ENCODE measurements around the gene NCKAP5. TPM values are rescaled to one million over a fixed set of nuclear protein-coding genes. Genes with fewer than 3 reads are reported as not detected.
A peak's percentile ranks its signal among the peaks of the same experiment; 100 is the strongest.

NCKAP5 gene
- total RNA-seq, 1 donor from 2014 or later: 2.7 TPM

GRCh38 chr2:132974467-132975095 lies 593.7 kb downstream of the NCKAP5 start:
- Mint-ChIP-seq H3K36me3 (ENCODE audit: low read depth, unreplicated experiment) (no peaks in the 10 kb centered on the region), H3K27me3 (ENCODE audit: low read depth, unreplicated experiment) (no peaks in the 10 kb centered on the region), H3K4me1 (ENCODE audit: low read depth, unreplicated experiment) (peaks cover 14% of the 10 kb centered on the region), H3K4me3 (ENCODE audit: unreplicated experiment) (no peak overlapping the region), H3K9me3 (ENCODE audit: unreplicated experiment) (no peaks in the 10 kb centered on the region), H3K27ac (ENCODE audit: unreplicated experiment) (no peak overlapping the region)
- H4K20me1 ChIP-seq (ENCODE audit: insufficient read depth, low read length): no peaks in the 10 kb centered on the region
- H2AFZ ChIP-seq (ENCODE audit: low read depth, low read length): no peak overlapping the region
- H3K9me3 ChIP-seq (ENCODE audit: insufficient read depth, low read depth, low read length): no peaks in the 10 kb centered on the region
- H3K27ac ChIP-seq (ENCODE audit: low read depth, low read length): no peak overlapping the region
- H3K9ac ChIP-seq (ENCODE audit: low read length): no peak overlapping the region
- no peak overlapping the region for H3K4me3 ChIP-seq (ENCODE audit: insufficient read depth, low read depth, low read length)
- H3K36me3 ChIP-seq (ENCODE audit: insufficient read depth, low read length): no peaks in the 10 kb centered on the region
- H3K27me3 ChIP-seq (ENCODE audit: insufficient read depth, low read length): no peaks in the 10 kb centered on the region
- DNase-seq (ENCODE audit: low read depth): peak; percentile 32
- TF ChIP-seq CTCF (IDR thresholded peaks at IDR 0.05; ENCODE audit: insufficient read depth, low read depth, low read length): no peak
- TF ChIP-seq EZH2 (IDR thresholded peaks at IDR 0.05; ENCODE audit: insufficient read depth, low read length): no peak
- peak overlapping the region; percentile 14 for H3K4me2 ChIP-seq (ENCODE audit: low read length)
- no peaks in the 10 kb centered on the region for H3K79me2 ChIP-seq (ENCODE audit: insufficient read depth, low read length)
- H3K4me1 ChIP-seq (ENCODE audit: insufficient read depth, low read length): no peaks in the 10 kb centered on the region
- FAIRE-seq: no peak

- Mint-ChIP-seq H3K9me3 (ENCODE audit: unreplicated experiment) (no peaks in the 10 kb centered on the region), H3K27ac (ENCODE audit: unreplicated experiment) (no peak overlapping the region), H3K27me3 (ENCODE audit: low read depth, unreplicated experiment) (no peaks in the 10 kb centered on the region), H3K4me1 (ENCODE audit: low read depth, unreplicated experiment) (peaks cover 9% of the 10 kb centered on the region), H3K36me3 (ENCODE audit: low read depth, unreplicated experiment) (no peaks in the 10 kb centered on the region), H3K4me3 (ENCODE audit: unreplicated experiment) (no peak overlapping the region)
- no peaks in the 10 kb centered on the region for H3K79me2 ChIP-seq (ENCODE audit: insufficient read depth, low read length)
- no peak overlapping the region for H3K4me3 ChIP-seq (ENCODE audit: insufficient read depth, low read depth, low read length)
- FAIRE-seq (no peak), DNase-seq (ENCODE audit: low read depth) (no peak)
- no peaks in the 10 kb centered on the region for H3K27me3 ChIP-seq (ENCODE audit: insufficient read depth, low read length)
- H2AFZ ChIP-seq (ENCODE audit: low read depth, low read length): no peak overlapping the region
- no peak for TF ChIP-seq CTCF (IDR thresholded peaks at IDR 0.05; ENCODE audit: insufficient read depth, low read depth, low read length)
- TF ChIP-seq EZH2 (IDR thresholded peaks at IDR 0.05; ENCODE audit: insufficient read depth, low read length): no peak
- no peak overlapping the region for H3K4me2 ChIP-seq (ENCODE audit: low read length)
- no peaks in the 10 kb centered on the region for H4K20me1 ChIP-seq (ENCODE audit: insufficient read depth, low read length)
- H3K4me1 ChIP-seq (ENCODE audit: insufficient read depth, low read length): no peaks in the 10 kb centered on the region
- no peaks in the 10 kb centered on the region for H3K9me3 ChIP-seq (ENCODE audit: insufficient read depth, low read depth, low read length)
- H3K36me3 ChIP-seq (ENCODE audit: insufficient read depth, low read length): no peaks in the 10 kb centered on the region
- H3K9ac ChIP-seq (ENCODE audit: low read length): no peak overlapping the region
- no peak overlapping the region for H3K27ac ChIP-seq (ENCODE audit: low read depth, low read length)
Measured at GRCh38 chr2:132971310-132972061, 596.8 kb downstream of the NCKAP5 start.
